GM12891 (cell line): ENCODE data around the gene TCP11X1.
"Not testable (repeated sequence)": the region's sequence is repeated elsewhere in the genome, so short reads cannot be mapped to it uniquely, and the experiment has no call there.

Experiments
- POLR2A ChIP-seq: IDR thresholded peaks from 2 replicates; pipeline ENCODE4 v1.6.1; 2011; ENCODE audit warnings: low read depth, low read length, control low read depth
- POLR2AphosphoS5 ChIP-seq: IDR thresholded peaks from 2 replicates; pipeline ENCODE4 v1.6.1; 2011; ENCODE audit warnings: low read depth, low read length, control low read depth
- SPI1 ChIP-seq: IDR thresholded peaks from 2 replicates; pipeline ENCODE4 v1.6.1; 2011; ENCODE audit warnings: low read depth, low read length, control low read depth
- TAF1 ChIP-seq: IDR thresholded peaks from 2 replicates; pipeline ENCODE4 v1.6.1; 2011; ENCODE audit warnings: low read depth, low read length, control low read depth

GRCh38 chrX:102240265-102240664, 25.2 kb downstream of the TCP11X1 start:
- not testable (repeated sequence) for TF ChIP-seq POLR2AphosphoS5, TAF1, POLR2A, SPI1
